ENCODE measurements around the gene SUPT4H1.
A peak's percentile ranks its signal among the peaks of the same experiment; 100 is the strongest.

The SUPT4H1 gene

GRCh38 chr17:58307468-58308172, 44.4 kb downstream of the SUPT4H1 start:
- DNase-seq (ENCODE audit: extremely low read depth in 1 of 2, low read depth in 1 of 2), result no peak

- DNase-seq (ENCODE audit: extremely low read depth in 1 of 2, low read depth in 1 of 2), result no peak
Observed at GRCh38 chr17:58306131-58306951, 45.7 kb downstream of the SUPT4H1 start.

- DNase-seq (ENCODE audit: extremely low read depth in 1 of 2, low read depth in 1 of 2), result no peak
Observed at GRCh38 chr17:58305626-58306025, 46.4 kb downstream of the SUPT4H1 start.

- DNase-seq (ENCODE audit: extremely low read depth in 1 of 2, low read depth in 1 of 2), result no peak
Observed at GRCh38 chr17:58304750-58305486, 47.1 kb downstream of the SUPT4H1 start.

- peak in 1 of 2 donors; percentile 42 for DNase-seq (ENCODE audit: extremely low read depth in 1 of 2, low read depth in 1 of 2)
Observed at GRCh38 chr17:58303971-58304749, 47.8 kb downstream of the SUPT4H1 start.

- no peak for DNase-seq (ENCODE audit: extremely low read depth in 1 of 2, low read depth in 1 of 2)
Observed at GRCh38 chr17:58302919-58303585, 48.9 kb downstream of the SUPT4H1 start.

- no peak for DNase-seq (ENCODE audit: extremely low read depth in 1 of 2, low read depth in 1 of 2)
Observed at GRCh38 chr17:58302171-58302918, 49.7 kb downstream of the SUPT4H1 start.

GRCh38 chr17:58301504-58302150, 50.4 kb downstream of the SUPT4H1 start:
- DNase-seq (ENCODE audit: extremely low read depth in 1 of 2, low read depth in 1 of 2), result no peak

GRCh38 chr17:58300336-58300735, 51.7 kb downstream of the SUPT4H1 start:
- DNase-seq (ENCODE audit: extremely low read depth in 1 of 2, low read depth in 1 of 2), result no peak

Measured in activated CD8-positive, alpha-beta memory T cell treated with anti-CD3 and anti-CD28 coated beads for 1 hour (primary cell).